ENCODE data around the gene PALLD. TPM values are rescaled to one million over a fixed set of nuclear protein-coding genes. Genes with fewer than 3 reads are reported as not detected.

Gene PALLD
- total RNA-seq, 2 experiments from 2014 or later = 0.49 to 0.78 TPM

DNA sequence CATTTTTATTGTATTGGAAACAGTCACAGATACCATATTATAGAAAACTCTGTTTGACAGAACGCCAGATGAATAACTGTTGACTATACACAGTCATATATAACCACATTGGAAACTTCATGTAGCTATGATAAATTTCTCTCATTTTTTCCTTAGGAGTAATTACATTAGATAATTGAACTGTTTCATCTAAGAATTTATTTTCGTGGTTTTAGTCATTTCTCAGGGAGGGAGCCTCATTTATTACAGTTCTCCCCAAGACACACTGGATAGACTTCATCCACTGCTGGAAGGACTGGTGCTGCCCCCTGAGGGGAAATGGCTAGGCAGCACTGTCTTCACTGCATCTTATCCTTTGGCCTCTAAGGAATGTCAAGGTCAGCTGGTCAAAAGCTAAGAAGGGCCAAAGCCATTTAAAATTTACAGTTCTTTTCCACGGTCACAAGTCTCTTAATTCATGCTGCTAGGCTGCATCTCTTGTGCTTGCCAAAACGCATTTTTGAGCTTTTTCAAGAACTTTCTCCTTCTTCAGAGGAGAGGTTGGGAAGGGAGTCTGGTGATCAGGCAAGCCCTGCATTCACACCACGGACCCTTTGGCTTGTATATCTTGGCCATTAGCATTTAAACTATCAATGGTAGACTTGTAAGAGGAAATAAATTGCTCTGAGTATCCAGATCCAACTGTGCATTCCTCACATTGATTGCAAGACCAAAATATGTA is 368.1 kb downstream of the PALLD start:
- Histone ChIP-seq H3K9me3 (ENCODE audit: control insufficient read depth in 1 of 2, insufficient read depth in 1 of 2, low read length in 2 of 2) (no peaks in the 10 kb centered on the region), H3K27me3 (ENCODE audit: control insufficient read depth in 1 of 2, insufficient read depth in 2 of 2, low read length in 2 of 2) (no peaks in the 10 kb centered on the region), H3K27ac (ENCODE audit: low read depth in 1 of 2, low read length in 2 of 2) (no peak overlapping the region), H3K4me1 (ENCODE audit: insufficient read depth, low read length) (no peaks in the 10 kb centered on the region), H3K4me3 (ENCODE audit: low read length) (no peak overlapping the region), H3K36me3 (ENCODE audit: insufficient read depth, low read length) (no peaks in the 10 kb centered on the region)
- Mint-ChIP-seq H3K4me1 (ENCODE audit: low read depth) (no peaks in the 10 kb centered on the region), H3K9me3 (no peaks in the 10 kb centered on the region), H3K27me3 (peaks cover 4% of the 10 kb centered on the region), H3K27ac (no peak overlapping the region), H3K4me3 (no peak overlapping the region), H3K36me3 (ENCODE audit: low read depth) (no peaks in the 10 kb centered on the region)
- intact Hi-C loops (cut with DNase I, micrococcal nuclease) = no loop called here
- CTCF ChIA-PET = no interaction called here
- DNase-seq = no peak
- TF ChIP-seq, protein P1, sequence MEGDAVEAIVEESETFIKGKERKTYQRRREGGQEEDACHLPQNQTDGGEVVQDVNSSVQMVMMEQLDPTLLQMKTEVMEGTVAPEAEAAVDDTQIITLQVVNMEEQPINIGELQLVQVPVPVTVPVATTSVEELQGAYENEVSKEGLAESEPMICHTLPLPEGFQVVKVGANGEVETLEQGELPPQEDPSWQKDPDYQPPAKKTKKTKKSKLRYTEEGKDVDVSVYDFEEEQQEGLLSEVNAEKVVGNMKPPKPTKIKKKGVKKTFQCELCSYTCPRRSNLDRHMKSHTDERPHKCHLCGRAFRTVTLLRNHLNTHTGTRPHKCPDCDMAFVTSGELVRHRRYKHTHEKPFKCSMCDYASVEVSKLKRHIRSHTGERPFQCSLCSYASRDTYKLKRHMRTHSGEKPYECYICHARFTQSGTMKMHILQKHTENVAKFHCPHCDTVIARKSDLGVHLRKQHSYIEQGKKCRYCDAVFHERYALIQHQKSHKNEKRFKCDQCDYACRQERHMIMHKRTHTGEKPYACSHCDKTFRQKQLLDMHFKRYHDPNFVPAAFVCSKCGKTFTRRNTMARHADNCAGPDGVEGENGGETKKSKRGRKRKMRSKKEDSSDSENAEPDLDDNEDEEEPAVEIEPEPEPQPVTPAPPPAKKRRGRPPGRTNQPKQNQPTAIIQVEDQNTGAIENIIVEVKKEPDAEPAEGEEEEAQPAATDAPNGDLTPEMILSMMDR (IDR thresholded peaks at IDR 0.05) = no peak
- POLR2A ChIA-PET = no interaction called here
- no peak for ATAC-seq (ENCODE audit: poor library complexity)

DNA sequence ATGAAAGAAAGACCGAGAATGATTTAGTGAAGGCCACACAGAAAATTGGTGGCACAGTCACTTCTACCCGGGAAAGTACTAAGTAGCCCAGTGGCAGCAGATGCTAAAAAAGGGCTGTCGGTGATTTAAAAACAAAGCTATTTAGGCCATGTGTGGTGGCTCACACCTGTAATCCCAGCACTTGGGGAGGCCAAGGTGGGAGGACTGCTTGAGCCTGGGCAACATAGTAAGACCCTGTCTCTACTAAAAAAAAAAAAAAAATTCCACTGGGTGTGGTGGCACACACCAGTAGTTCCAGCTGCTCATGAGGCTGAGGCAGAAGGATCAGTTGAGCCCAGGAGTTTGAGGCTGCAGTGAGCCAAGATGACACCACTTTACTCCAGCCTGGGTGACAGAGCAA is 369.0 kb downstream of the PALLD start:
- no peaks in the 10 kb centered on the region for H3K36me3 Mint-ChIP-seq (ENCODE audit: low read depth)
- H3K9me3 Mint-ChIP-seq = no peaks in the 10 kb centered on the region
- peaks cover 4% of the 10 kb centered on the region for H3K27me3 Mint-ChIP-seq
- Histone ChIP-seq H3K36me3 (ENCODE audit: insufficient read depth, low read length) (no peaks in the 10 kb centered on the region), H3K27me3 (ENCODE audit: control insufficient read depth in 1 of 2, insufficient read depth in 2 of 2, low read length in 2 of 2) (no peaks in the 10 kb centered on the region), H3K4me3 (ENCODE audit: low read length) (no peak overlapping the region), H3K9me3 (ENCODE audit: control insufficient read depth in 1 of 2, insufficient read depth in 1 of 2, low read length in 2 of 2) (no peaks in the 10 kb centered on the region), H3K4me1 (ENCODE audit: insufficient read depth, low read length) (no peaks in the 10 kb centered on the region), H3K27ac (ENCODE audit: low read depth in 1 of 2, low read length in 2 of 2) (no peak overlapping the region)
- ATAC-seq (ENCODE audit: poor library complexity) = no peak
- TF ChIP-seq, protein P1 (IDR thresholded peaks at IDR 0.05) = no peak
- H3K4me1 Mint-ChIP-seq (ENCODE audit: low read depth) = no peaks in the 10 kb centered on the region
- H3K27ac Mint-ChIP-seq = no peak overlapping the region
- POLR2A ChIA-PET = no interaction called here
- H3K4me3 Mint-ChIP-seq = no peak overlapping the region
- no peak for DNase-seq
- CTCF ChIA-PET = no interaction called here
- intact Hi-C loops (cut with DNase I, micrococcal nuclease) = no loop called here

DNA sequence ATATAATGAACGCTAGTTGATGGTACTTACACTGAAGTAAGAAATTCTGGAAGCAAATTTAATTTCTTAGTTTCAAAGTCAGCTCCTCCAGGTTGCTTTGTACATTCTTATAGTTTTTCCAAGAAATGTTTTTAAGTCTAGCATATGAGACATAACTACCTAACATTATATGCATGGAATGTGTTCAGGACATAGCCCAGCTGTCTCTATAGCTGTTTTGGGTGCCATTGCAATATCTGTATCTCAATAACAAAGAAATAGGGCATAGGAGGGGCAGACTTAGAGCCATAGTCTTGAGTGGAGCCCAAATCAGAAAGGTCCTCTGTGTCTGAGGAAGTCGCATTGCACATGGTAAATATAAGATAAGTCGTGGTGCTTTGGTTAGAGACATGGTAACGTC is 369.8 kb downstream of the PALLD start:
- intact Hi-C loops (cut with DNase I, micrococcal nuclease) = no loop called here
- no peak overlapping the region for H3K4me3 ChIP-seq (ENCODE audit: low read length)
- CTCF ChIA-PET = no interaction called here

More for the DNA sequence above, 369.8 kb downstream of the PALLD start:
- no peaks in the 10 kb centered on the region for H3K9me3 Mint-ChIP-seq
- H3K4me3 Mint-ChIP-seq = no peak overlapping the region
- DNase-seq (no peak), ATAC-seq (ENCODE audit: poor library complexity) (no peak)
- TF ChIP-seq, protein P1 (IDR thresholded peaks at IDR 0.05) = no peak
- H3K4me1 Mint-ChIP-seq (ENCODE audit: low read depth) = no peaks in the 10 kb centered on the region
- H3K36me3 ChIP-seq (ENCODE audit: insufficient read depth, low read length) = no peaks in the 10 kb centered on the region
- no peaks in the 10 kb centered on the region for H3K36me3 Mint-ChIP-seq (ENCODE audit: low read depth)
- peaks cover 4% of the 10 kb centered on the region for H3K27me3 Mint-ChIP-seq
- no peak overlapping the region for H3K27ac Mint-ChIP-seq
- H3K4me1 ChIP-seq (ENCODE audit: insufficient read depth, low read length) = no peaks in the 10 kb centered on the region
- H3K27me3 ChIP-seq (ENCODE audit: control insufficient read depth in 1 of 2, insufficient read depth in 2 of 2, low read length in 2 of 2) = peaks cover 0 to 1% of the 10 kb centered on the region in 2 experiments
- H3K9me3 ChIP-seq (ENCODE audit: control insufficient read depth in 1 of 2, insufficient read depth in 1 of 2, low read length in 2 of 2) = no peaks in the 10 kb centered on the region
- POLR2A ChIA-PET = no interaction called here
- H3K27ac ChIP-seq (ENCODE audit: low read depth in 1 of 2, low read length in 2 of 2) = no peak overlapping the region
